Kidney (tissue), 14 donors: ENCODE data around the gene PHLDB2. TPM values are rescaled to one million over a fixed set of nuclear protein-coding genes. Genes with fewer than 3 reads are reported as not detected.

ENCODE experiments used
- DNase-seq, 5 donors: peaks; one replicate each; pipeline ENCODE4 v3.0.0-alpha.2; 2013 to 2020
- FAIRE-seq: peaks from 2 replicates; lab custom pipeline; 2012; peaks lifted over from hg19 to GRCh38; lab: Jason Lieb, UNC
- H3K27ac ChIP-seq, 2 donors: one replicate each; pipeline ENCODE4 v1.7.0; 2013; ENCODE audit warnings: low read depth in 2 of 2, low read length in 2 of 2, inconsistent platforms in 1 of 2
- H3K27me3 ChIP-seq: one replicate; pipeline ENCODE4 v1.7.1; 2013; ENCODE audit warnings: low read length, inconsistent platforms; ENCODE audit not compliant: control insufficient read depth, insufficient read depth
- H3K36me3 ChIP-seq, 3 donors: one replicate each; pipeline versions ENCODE4 v1.7.0 to v1.7.1; 2013; ENCODE audit warnings: low read length in 3 of 3, control low read depth in 1 of 3, inconsistent platforms in 1 of 3; ENCODE audit not compliant: insufficient read depth in 3 of 3, control insufficient read depth in 2 of 3
- H3K4me1 ChIP-seq, 3 donors: one replicate each; pipeline versions ENCODE4 v1.7.0 to v1.7.1; 2013; ENCODE audit warnings: low read length in 3 of 3, inconsistent platforms in 1 of 3, low read depth in 1 of 3; ENCODE audit not compliant: control insufficient read depth in 2 of 3, insufficient read depth in 2 of 3
- H3K4me3 ChIP-seq, 3 donors: one replicate each; pipeline versions ENCODE4 v1.7.0 to v1.8.1; 2013; ENCODE audit warnings: low read length in 3 of 3, control low read depth in 1 of 3, inconsistent platforms in 1 of 3
- H3K9ac ChIP-seq, 3 donors: one replicate each; pipeline versions ENCODE4 v1.7.0 to v1.7.1; 2013; ENCODE audit warnings: low read length in 3 of 3, control low read depth in 1 of 3, inconsistent platforms in 1 of 3
- H3K9me3 ChIP-seq, 3 donors: one replicate each; pipeline versions ENCODE4 v1.7.0 to v1.7.1; 2013; ENCODE audit warnings: low read length in 3 of 3, control low read depth in 1 of 3, inconsistent platforms in 1 of 3; ENCODE audit not compliant: control insufficient read depth in 2 of 3, insufficient read depth in 1 of 3
- CTCF ChIP-seq: IDR thresholded peaks from 3 replicates; pipeline ENCODE4 v1.5.1; 2012; ENCODE audit warnings: mild to moderate bottlenecking, moderate library complexity, borderline replicate concordance; ENCODE audit not compliant: insufficient read depth; ENCODE audit errors: extremely low read depth
- intact Hi-C: fragments of 100-400 bp; cut with DNase I; formaldehyde crosslinking; loops from one replicate; pipeline ENCODE4 v1.11.1; 2022
- polyA plus RNA-seq: library from polyadenylated mRNA; stranded (reverse); fragments of 350-450 nt; fragmentation: Illumina TruSeq; extraction: RNeasy Lipid Tissue Mini Kit (QIAGEN cat#74804); gene quantifications from one replicate; pipeline ENCODE4 v1.2.3, GENCODE V29; 2014; ENCODE audit warnings: low read depth, low replicate concordance; ENCODE audit not compliant: insufficient read depth
- total RNA-seq: library from RNA; stranded (reverse); fragmentation: NEBNext Ultra II Directional; extraction: Animal tissue kit (Norgen Biotek cat#: 25700); gene quantifications from one replicate; pipeline ENCODE4 v1.2.1, GENCODE V29; 2021
- donor health status: control.
- donor health status: control.
- donor health status: control.
- donor health status: control.
- donor health status: control.
- donor health status: DM: yes; HTN: yes; CAD: no.
- donor health status: Normal renal cell carcinoma (clear cell type).

Gene PHLDB2
- total and polyA plus RNA-seq, 2 donors from 2014 or later = 28.0 to 85.6 TPM

GRCh38 chr3:111989061-111989678 lies 130.1 kb downstream of the PHLDB2 start:
- Histone ChIP-seq H3K4me1 (no peaks in the 10 kb centered on the region), H3K27me3 (no peaks in the 10 kb centered on the region), H3K9ac (no peak overlapping the region), H3K4me3 (no peak overlapping the region), H3K27ac (no peak overlapping the region), H3K9me3 (no peaks in the 10 kb centered on the region), H3K36me3 (peaks cover 0 to 17% (median 16%) of the 10 kb centered on the region in 3 donors)
- intact Hi-C loops = no loop called here
- TF ChIP-seq CTCF = peak; percentile 66
- peak; percentile 92 for FAIRE-seq
- peak in 2 of 5 donors; percentile 76 to 81 for DNase-seq

- no peak for FAIRE-seq
- H3K4me3 ChIP-seq = no peak overlapping the region
- H3K4me1 ChIP-seq = no peaks in the 10 kb centered on the region
- H3K27ac ChIP-seq = no peak overlapping the region
- no peaks in the 10 kb centered on the region for H3K27me3 ChIP-seq
- no peak for TF ChIP-seq CTCF
- intact Hi-C loops = no loop called here
- H3K36me3 ChIP-seq = peaks cover 0 to 9% (median 8%) of the 10 kb centered on the region in 3 donors
- no peak for DNase-seq
- H3K9ac ChIP-seq = no peak overlapping the region
- H3K9me3 ChIP-seq = no peaks in the 10 kb centered on the region
These were observed 134.0 kb downstream of the PHLDB2 start for GRCh38 chr3:111993038-111993437.

- H3K9ac ChIP-seq = peak within 1 kb of the TSS in 2 of 3 donors; percentile 30 to 56
- peak within 1 kb of the TSS; percentile 58 to 69 (median 67) for H3K4me3 ChIP-seq
- peaks cover 0 to 3% (median 0%) of the 10 kb centered on the region in 3 donors for H3K4me1 ChIP-seq
- no peaks in the 10 kb centered on the region for H3K36me3 ChIP-seq
- no peak for TF ChIP-seq CTCF
- no peaks in the 10 kb centered on the region for H3K9me3 ChIP-seq
- DNase-seq = peak; percentile 35 to 74 (median 68)
- intact Hi-C loops = no loop called here
- no peak within 1 kb of the TSS for H3K27ac ChIP-seq
- no peak for FAIRE-seq
- H3K27me3 ChIP-seq = no peaks in the 10 kb centered on the region
These were observed 139.8 kb downstream of the PHLDB2 start, which contains the start of gene TAGLN3 for GRCh38 chr3:111998636-111999483. Gene TAGLN3, plus strand, starts transcription at chr3:111998922. Its CDS starts 501 bp downstream, at chr3:111999423.
